GM19468 (cell line): ENCODE measurements around the gene HMOX1.

ENCODE experiments used
- ATAC-seq: cut with Tn5 transposase; IDR thresholded peaks from one replicate; pipeline ENCODE4 v1.9.1; 2021; ENCODE audit warnings: mild to moderate bottlenecking, moderate library complexity, moderate number of reproducible peaks; ENCODE audit not compliant: unreplicated experiment; ENCODE audit errors: extremely low read depth

The HMOX1 gene

GRCh38 chr22:35399678-35400500 lies 19.0 kb downstream of the HMOX1 start, which contains the start of gene MCM5:
TSS of gene MCM5 (plus strand) at chr22:35400140. CDS start at chr22:35400439, 299 bp downstream.
- ATAC-seq = peak; percentile 88

GRCh38 chr22:35400501-35400790 lies 19.6 kb downstream of the HMOX1 start:
- ATAC-seq = no peak

- ATAC-seq = no peak
Observed at GRCh38 chr22:35401863-35402262, 21.0 kb downstream of the HMOX1 start.

GRCh38 chr22:35403356-35403755 lies 22.5 kb downstream of the HMOX1 start:
- ATAC-seq = no peak

GRCh38 chr22:35404176-35404575 lies 23.3 kb downstream of the HMOX1 start:
- no peak for ATAC-seq

- ATAC-seq = no peak
Observed at GRCh38 chr22:35406443-35406842, 25.5 kb downstream of the HMOX1 start.

- no peak for ATAC-seq
Observed at GRCh38 chr22:35407362-35407761, 26.5 kb downstream of the HMOX1 start.

- peak; percentile 45 for ATAC-seq
Observed at GRCh38 chr22:35409783-35410662, 29.1 kb downstream of the HMOX1 start.

- no peak for ATAC-seq
Observed at GRCh38 chr22:35410663-35411034, 29.8 kb downstream of the HMOX1 start.

GRCh38 chr22:35411102-35411501 lies 30.2 kb downstream of the HMOX1 start:
- no peak for ATAC-seq

- no peak for ATAC-seq
Observed at GRCh38 chr22:35413624-35414023, 32.7 kb downstream of the HMOX1 start.

GRCh38 chr22:35417606-35418005 lies 36.7 kb downstream of the HMOX1 start:
- no peak for ATAC-seq

- no peak for ATAC-seq
Observed at GRCh38 chr22:35418088-35418487, 37.2 kb downstream of the HMOX1 start.

GRCh38 chr22:35418731-35419130 lies 37.8 kb downstream of the HMOX1 start:
- ATAC-seq = no peak

GRCh38 chr22:35419756-35420155 lies 38.9 kb downstream of the HMOX1 start:
- ATAC-seq = no peak

GRCh38 chr22:35421121-35421520 lies 40.2 kb downstream of the HMOX1 start:
- ATAC-seq = no peak

- ATAC-seq = no peak
Observed at GRCh38 chr22:35422145-35422544, 41.2 kb downstream of the HMOX1 start.

- ATAC-seq = no peak
Observed at GRCh38 chr22:35422936-35423335, 42.0 kb downstream of the HMOX1 start.

GRCh38 chr22:35424081-35424480 lies 43.2 kb downstream of the HMOX1 start:
- ATAC-seq = no peak

GRCh38 chr22:35424761-35425160 lies 43.9 kb downstream of the HMOX1 start:
- no peak for ATAC-seq

- ATAC-seq = no peak
Observed at GRCh38 chr22:35425546-35425945, 44.6 kb downstream of the HMOX1 start.
